ENCODE measurements around the gene IL17RA.

DNA sequence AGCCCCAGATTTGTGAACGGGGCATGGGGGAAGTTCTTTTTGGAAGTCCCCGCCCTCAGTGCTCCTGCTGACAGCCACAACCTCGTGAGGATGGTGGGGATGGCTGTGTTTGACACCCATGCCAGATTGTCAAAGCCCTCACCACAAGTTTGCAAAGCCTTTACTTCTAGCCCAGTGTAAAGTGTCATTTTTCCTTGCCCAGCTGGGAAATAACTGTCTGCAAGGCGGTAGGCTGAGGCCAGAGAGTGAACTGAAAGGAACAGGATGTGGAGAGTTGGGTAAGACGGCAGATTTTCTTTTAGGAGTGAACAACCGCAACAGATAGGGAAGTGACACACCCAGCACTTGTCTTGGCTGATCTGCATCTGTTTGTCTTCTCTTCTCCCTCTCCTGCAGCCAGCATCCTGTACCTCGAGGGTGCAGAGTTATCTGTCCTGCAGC is 13.6 kb downstream of the IL17RA start:
- TF ChIP-seq TRIM28 (IDR thresholded peaks at IDR 0.05; ENCODE audit: borderline replicate concordance, low read length) (no peak), ZNF670 (tag by site-specific recombination; IDR thresholded peaks at IDR 0.05; ENCODE audit: low read depth) (no peak), ZNF274 (IDR thresholded peaks at IDR 0.05; ENCODE audit: low read length) (no peak), ZNF274 (tag by site-specific recombination; IDR thresholded peaks at IDR 0.05; ENCODE audit: borderline replicate concordance) (no peak), ZBTB17 (tag by site-specific recombination; IDR thresholded peaks at IDR 0.05) (no peak), SETDB1 (IDR thresholded peaks at IDR 0.05; ENCODE audit: insufficient read length, low read length) (no peak), TCF7L2 (IDR thresholded peaks at IDR 0.05; ENCODE audit: borderline replicate concordance, low read depth, low read length) (no peak), ZNF76 (tag by site-specific recombination; IDR thresholded peaks at IDR 0.05; ENCODE audit: borderline replicate concordance, low read depth) (no peak), KLF9 (tag by site-specific recombination; IDR thresholded peaks at IDR 0.05; ENCODE audit: low read depth) (no peak), ZNF629 (tag by site-specific recombination; IDR thresholded peaks at IDR 0.05) (no peak)
- TF ChIP-seq, protein P1, sequence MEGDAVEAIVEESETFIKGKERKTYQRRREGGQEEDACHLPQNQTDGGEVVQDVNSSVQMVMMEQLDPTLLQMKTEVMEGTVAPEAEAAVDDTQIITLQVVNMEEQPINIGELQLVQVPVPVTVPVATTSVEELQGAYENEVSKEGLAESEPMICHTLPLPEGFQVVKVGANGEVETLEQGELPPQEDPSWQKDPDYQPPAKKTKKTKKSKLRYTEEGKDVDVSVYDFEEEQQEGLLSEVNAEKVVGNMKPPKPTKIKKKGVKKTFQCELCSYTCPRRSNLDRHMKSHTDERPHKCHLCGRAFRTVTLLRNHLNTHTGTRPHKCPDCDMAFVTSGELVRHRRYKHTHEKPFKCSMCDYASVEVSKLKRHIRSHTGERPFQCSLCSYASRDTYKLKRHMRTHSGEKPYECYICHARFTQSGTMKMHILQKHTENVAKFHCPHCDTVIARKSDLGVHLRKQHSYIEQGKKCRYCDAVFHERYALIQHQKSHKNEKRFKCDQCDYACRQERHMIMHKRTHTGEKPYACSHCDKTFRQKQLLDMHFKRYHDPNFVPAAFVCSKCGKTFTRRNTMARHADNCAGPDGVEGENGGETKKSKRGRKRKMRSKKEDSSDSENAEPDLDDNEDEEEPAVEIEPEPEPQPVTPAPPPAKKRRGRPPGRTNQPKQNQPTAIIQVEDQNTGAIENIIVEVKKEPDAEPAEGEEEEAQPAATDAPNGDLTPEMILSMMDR (tag by site-specific recombination; IDR thresholded peaks at IDR 0.05), result no peak
- TF ChIP-seq, protein P2, sequence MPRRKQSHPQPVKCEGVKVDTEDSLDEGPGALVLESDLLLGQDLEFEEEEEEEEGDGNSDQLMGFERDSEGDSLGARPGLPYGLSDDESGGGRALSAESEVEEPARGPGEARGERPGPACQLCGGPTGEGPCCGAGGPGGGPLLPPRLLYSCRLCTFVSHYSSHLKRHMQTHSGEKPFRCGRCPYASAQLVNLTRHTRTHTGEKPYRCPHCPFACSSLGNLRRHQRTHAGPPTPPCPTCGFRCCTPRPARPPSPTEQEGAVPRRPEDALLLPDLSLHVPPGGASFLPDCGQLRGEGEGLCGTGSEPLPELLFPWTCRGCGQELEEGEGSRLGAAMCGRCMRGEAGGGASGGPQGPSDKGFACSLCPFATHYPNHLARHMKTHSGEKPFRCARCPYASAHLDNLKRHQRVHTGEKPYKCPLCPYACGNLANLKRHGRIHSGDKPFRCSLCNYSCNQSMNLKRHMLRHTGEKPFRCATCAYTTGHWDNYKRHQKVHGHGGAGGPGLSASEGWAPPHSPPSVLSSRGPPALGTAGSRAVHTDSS (tag by site-specific recombination; IDR thresholded peaks at IDR 0.05), result no peak
- TF ChIP-seq, protein P3, sequence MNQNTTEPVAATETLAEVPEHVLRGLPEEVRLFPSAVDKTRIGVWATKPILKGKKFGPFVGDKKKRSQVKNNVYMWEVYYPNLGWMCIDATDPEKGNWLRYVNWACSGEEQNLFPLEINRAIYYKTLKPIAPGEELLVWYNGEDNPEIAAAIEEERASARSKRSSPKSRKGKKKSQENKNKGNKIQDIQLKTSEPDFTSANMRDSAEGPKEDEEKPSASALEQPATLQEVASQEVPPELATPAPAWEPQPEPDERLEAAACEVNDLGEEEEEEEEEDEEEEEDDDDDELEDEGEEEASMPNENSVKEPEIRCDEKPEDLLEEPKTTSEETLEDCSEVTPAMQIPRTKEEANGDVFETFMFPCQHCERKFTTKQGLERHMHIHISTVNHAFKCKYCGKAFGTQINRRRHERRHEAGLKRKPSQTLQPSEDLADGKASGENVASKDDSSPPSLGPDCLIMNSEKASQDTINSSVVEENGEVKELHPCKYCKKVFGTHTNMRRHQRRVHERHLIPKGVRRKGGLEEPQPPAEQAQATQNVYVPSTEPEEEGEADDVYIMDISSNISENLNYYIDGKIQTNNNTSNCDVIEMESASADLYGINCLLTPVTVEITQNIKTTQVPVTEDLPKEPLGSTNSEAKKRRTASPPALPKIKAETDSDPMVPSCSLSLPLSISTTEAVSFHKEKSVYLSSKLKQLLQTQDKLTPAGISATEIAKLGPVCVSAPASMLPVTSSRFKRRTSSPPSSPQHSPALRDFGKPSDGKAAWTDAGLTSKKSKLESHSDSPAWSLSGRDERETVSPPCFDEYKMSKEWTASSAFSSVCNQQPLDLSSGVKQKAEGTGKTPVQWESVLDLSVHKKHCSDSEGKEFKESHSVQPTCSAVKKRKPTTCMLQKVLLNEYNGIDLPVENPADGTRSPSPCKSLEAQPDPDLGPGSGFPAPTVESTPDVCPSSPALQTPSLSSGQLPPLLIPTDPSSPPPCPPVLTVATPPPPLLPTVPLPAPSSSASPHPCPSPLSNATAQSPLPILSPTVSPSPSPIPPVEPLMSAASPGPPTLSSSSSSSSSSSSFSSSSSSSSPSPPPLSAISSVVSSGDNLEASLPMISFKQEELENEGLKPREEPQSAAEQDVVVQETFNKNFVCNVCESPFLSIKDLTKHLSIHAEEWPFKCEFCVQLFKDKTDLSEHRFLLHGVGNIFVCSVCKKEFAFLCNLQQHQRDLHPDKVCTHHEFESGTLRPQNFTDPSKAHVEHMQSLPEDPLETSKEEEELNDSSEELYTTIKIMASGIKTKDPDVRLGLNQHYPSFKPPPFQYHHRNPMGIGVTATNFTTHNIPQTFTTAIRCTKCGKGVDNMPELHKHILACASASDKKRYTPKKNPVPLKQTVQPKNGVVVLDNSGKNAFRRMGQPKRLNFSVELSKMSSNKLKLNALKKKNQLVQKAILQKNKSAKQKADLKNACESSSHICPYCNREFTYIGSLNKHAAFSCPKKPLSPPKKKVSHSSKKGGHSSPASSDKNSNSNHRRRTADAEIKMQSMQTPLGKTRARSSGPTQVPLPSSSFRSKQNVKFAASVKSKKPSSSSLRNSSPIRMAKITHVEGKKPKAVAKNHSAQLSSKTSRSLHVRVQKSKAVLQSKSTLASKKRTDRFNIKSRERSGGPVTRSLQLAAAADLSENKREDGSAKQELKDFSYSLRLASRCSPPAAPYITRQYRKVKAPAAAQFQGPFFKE (tag by site-specific recombination; IDR thresholded peaks at IDR 0.05; ENCODE audit: borderline replicate concordance), result no peak
- TF ChIP-seq, protein P4, sequence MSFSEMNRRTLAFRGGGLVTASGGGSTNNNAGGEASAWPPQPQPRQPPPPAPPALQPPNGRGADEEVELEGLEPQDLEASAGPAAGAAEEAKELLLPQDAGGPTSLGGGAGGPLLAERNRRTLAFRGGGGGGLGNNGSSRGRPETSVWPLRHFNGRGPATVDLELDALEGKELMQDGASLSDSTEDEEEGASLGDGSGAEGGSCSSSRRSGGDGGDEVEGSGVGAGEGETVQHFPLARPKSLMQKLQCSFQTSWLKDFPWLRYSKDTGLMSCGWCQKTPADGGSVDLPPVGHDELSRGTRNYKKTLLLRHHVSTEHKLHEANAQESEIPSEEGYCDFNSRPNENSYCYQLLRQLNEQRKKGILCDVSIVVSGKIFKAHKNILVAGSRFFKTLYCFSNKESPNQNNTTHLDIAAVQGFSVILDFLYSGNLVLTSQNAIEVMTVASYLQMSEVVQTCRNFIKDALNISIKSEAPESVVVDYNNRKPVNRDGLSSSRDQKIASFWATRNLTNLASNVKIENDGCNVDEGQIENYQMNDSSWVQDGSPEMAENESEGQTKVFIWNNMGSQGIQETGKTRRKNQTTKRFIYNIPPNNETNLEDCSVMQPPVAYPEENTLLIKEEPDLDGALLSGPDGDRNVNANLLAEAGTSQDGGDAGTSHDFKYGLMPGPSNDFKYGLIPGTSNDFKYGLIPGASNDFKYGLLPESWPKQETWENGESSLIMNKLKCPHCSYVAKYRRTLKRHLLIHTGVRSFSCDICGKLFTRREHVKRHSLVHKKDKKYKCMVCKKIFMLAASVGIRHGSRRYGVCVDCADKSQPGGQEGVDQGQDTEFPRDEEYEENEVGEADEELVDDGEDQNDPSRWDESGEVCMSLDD (tag by site-specific recombination; IDR thresholded peaks at IDR 0.05), result no peak
- TF ChIP-seq, protein P5, sequence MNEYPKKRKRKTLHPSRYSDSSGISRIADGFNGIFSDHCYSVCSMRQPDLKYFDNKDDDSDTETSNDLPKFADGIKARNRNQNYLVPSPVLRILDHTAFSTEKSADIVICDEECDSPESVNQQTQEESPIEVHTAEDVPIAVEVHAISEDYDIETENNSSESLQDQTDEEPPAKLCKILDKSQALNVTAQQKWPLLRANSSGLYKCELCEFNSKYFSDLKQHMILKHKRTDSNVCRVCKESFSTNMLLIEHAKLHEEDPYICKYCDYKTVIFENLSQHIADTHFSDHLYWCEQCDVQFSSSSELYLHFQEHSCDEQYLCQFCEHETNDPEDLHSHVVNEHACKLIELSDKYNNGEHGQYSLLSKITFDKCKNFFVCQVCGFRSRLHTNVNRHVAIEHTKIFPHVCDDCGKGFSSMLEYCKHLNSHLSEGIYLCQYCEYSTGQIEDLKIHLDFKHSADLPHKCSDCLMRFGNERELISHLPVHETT (tag by site-specific recombination; IDR thresholded peaks at IDR 0.05), result no peak
